Activated CD8-positive, alpha-beta memory T cell treated with anti-CD3 and anti-CD28 coated beads for 36 hours (primary cell): ENCODE results near the gene NIPSNAP3A. TPM values are rescaled to one million over a fixed set of nuclear protein-coding genes. Genes with fewer than 3 reads are reported as not detected.
"Not testable (repeated sequence)": the region's sequence is repeated elsewhere in the genome, so short reads cannot be mapped to it uniquely, and the experiment has no call there.

ENCODE experiments used
- CTCF ChIA-PET: fragments of 350-600 bp; sonication (Branson Sonifier 250); formaldehyde crosslinking; loops from one replicate; lab custom pipeline; 2021; ENCODE audit warnings: antibody characterized with exemption; lab: Charles Lee
- POLR2A ChIA-PET: fragments of 350-600 bp; sonication (Branson Sonifier 250); formaldehyde crosslinking; loops from one replicate; lab custom pipeline; 2021; ENCODE audit warnings: antibody characterized with exemption; lab: Charles Lee
- total RNA-seq, 2 experiments: library from RNA; stranded (reverse); gene quantifications; one replicate each; pipeline ENCODE4 v1.2.3, GENCODE V29; 2021

The NIPSNAP3A gene
- total RNA-seq, result 10 to 100 TPM in 1 of 2 experiments, 1 to 10 TPM in 1; 9.9 to 10.4 TPM

GRCh38 chr9:104747565-104748358 lies at the start of gene NIPSNAP3A:
Gene NIPSNAP3A (plus strand): TSS chr9:104747683. CDS start chr9:104747793, 110 bp downstream.
- ChIA-PET CTCF (no interaction called here), POLR2A (interaction anchor here (0.6 to 1.0 kb wide), 2 partner anchors 16 to 497 kb away, joined by 6 to 8 read pairs; partner anchors contain the start of gene NIPSNAP3B)

- POLR2A ChIA-PET, result no interaction called here
- CTCF ChIA-PET, result no interaction called here
Observed at GRCh38 chr9:104700306-104700705, 47.2 kb upstream of the NIPSNAP3A start.

GRCh38 chr9:104708737-104709136 lies 38.7 kb upstream of the NIPSNAP3A start:
- POLR2A ChIA-PET, CTCF ChIA-PET: not testable (repeated sequence)

GRCh38 chr9:104711604-104712003 lies 35.9 kb upstream of the NIPSNAP3A start:
- POLR2A ChIA-PET, result no interaction called here
- CTCF ChIA-PET, result no interaction called here

- ChIA-PET CTCF (no interaction called here), POLR2A (no interaction called here)
Observed at GRCh38 chr9:104725014-104725413, 22.5 kb upstream of the NIPSNAP3A start.

- ChIA-PET POLR2A (no interaction called here), CTCF (no interaction called here)
Observed at GRCh38 chr9:104738452-104738851, 9.0 kb upstream of the NIPSNAP3A start.

GRCh38 chr9:104740621-104741020 lies 6.9 kb upstream of the NIPSNAP3A start:
- ChIA-PET POLR2A (no interaction called here), CTCF (no interaction called here)

GRCh38 chr9:104743376-104743985 lies 4.0 kb upstream of the NIPSNAP3A start:
- POLR2A ChIA-PET, result no interaction called here
- CTCF ChIA-PET, result no interaction called here

GRCh38 chr9:104745852-104746251 lies 1.6 kb upstream of the NIPSNAP3A start:
- POLR2A ChIA-PET, result no interaction called here
- CTCF ChIA-PET, result no interaction called here

GRCh38 chr9:104746285-104746684 lies 1.2 kb upstream of the NIPSNAP3A start:
- POLR2A ChIA-PET, result no interaction called here
- CTCF ChIA-PET, result no interaction called here

- CTCF ChIA-PET, result no interaction called here
Observed at GRCh38 chr9:104746798-104747197, 685 bp upstream of the NIPSNAP3A start.

GRCh38 chr9:104747245-104747564 lies 278 bp upstream of the NIPSNAP3A start:
- POLR2A ChIA-PET, result no interaction called here
- CTCF ChIA-PET, result no interaction called here

More at GRCh38 chr9:104746798-104747197, 685 bp upstream of the NIPSNAP3A start:
- POLR2A ChIA-PET, result no interaction called here

- ChIA-PET CTCF (no interaction called here), POLR2A (interaction anchor here (1.0 kb wide), 1 partner anchor 15 kb away, joined by 6 read pairs; the partner anchor contains the start of gene NIPSNAP3B)
Observed at GRCh38 chr9:104748359-104749031, 1.0 kb downstream of the NIPSNAP3A start.

- POLR2A ChIA-PET, result no interaction called here
- CTCF ChIA-PET, result no interaction called here
Observed at GRCh38 chr9:104750185-104750767, 2.8 kb downstream of the NIPSNAP3A start.

- CTCF ChIA-PET, result interaction anchor here (0.7 kb wide), 1 partner anchor 14 kb away, joined by 6 read pairs; no protein-coding TSS in a partner anchor
- POLR2A ChIA-PET, result no interaction called here
Observed at GRCh38 chr9:104758974-104759373, 11.5 kb downstream of the NIPSNAP3A start.

- ChIA-PET CTCF (no interaction called here), POLR2A (no interaction called here)
Observed at GRCh38 chr9:104765138-104765537, 17.7 kb downstream of the NIPSNAP3A start.

GRCh38 chr9:104766025-104766424 lies 18.5 kb downstream of the NIPSNAP3A start:
- CTCF ChIA-PET, result no interaction called here

GRCh38 chr9:104767507-104767906 lies 20.0 kb downstream of the NIPSNAP3A start:
- ChIA-PET CTCF (no interaction called here), POLR2A (no interaction called here)

More at GRCh38 chr9:104766025-104766424, 18.5 kb downstream of the NIPSNAP3A start:
- POLR2A ChIA-PET, result no interaction called here

GRCh38 chr9:104769029-104769428 lies 21.5 kb downstream of the NIPSNAP3A start:
- POLR2A ChIA-PET, CTCF ChIA-PET: not testable (repeated sequence)

- CTCF ChIA-PET, result no interaction called here
- POLR2A ChIA-PET, result no interaction called here
Observed at GRCh38 chr9:104769655-104770054, 22.2 kb downstream of the NIPSNAP3A start.
